ENCODE results near the gene ALX4. TPM values are rescaled to one million over a fixed set of nuclear protein-coding genes. Genes with fewer than 3 reads are reported as not detected.

The ALX4 gene
- total RNA-seq, 1 donor from 2014 or later, result not detected

GRCh38 chr11:44288133-44288526 is 21.8 kb downstream of the ALX4 start:
- H3K36me3 Mint-ChIP-seq, result no peaks in the 10 kb centered on the region
- H3K79me2 ChIP-seq (ENCODE audit: low read depth), result no peaks in the 10 kb centered on the region
- H3K9ac ChIP-seq, result no peak overlapping the region
- no peak overlapping the region for H3K27ac Mint-ChIP-seq
- no peak overlapping the region for H2AFZ ChIP-seq (replicated peaks)
- TF ChIP-seq EZH2phosphoT487 (IDR thresholded peaks at IDR 0.05) (no peak), EZH2 (IDR thresholded peaks at IDR 0.05) (no peak), CTCF (IDR thresholded peaks at IDR 0.05) (no peak)
- H3K9me3 ChIP-seq (ENCODE audit: low read depth), result no peaks in the 10 kb centered on the region
- H3K4me1 ChIP-seq, result peaks cover 2% of the 10 kb centered on the region
- H3K27me3 Mint-ChIP-seq (ENCODE audit: insufficient read depth, low read depth), result peaks cover 20% of the 10 kb centered on the region
- DNase-seq (ENCODE audit: low spot score), result no peak
- no peaks in the 10 kb centered on the region for H3F3A ChIP-seq (ENCODE audit: low read depth)
- no peak overlapping the region for H3K27ac ChIP-seq
- H3K4me2 ChIP-seq, result no peak overlapping the region
- H3K36me3 ChIP-seq, result no peaks in the 10 kb centered on the region
- H3K4me1 Mint-ChIP-seq, result peaks cover 13% of the 10 kb centered on the region
- no peaks in the 10 kb centered on the region for H3K9me3 Mint-ChIP-seq
- H3K27me3 ChIP-seq, result no peaks in the 10 kb centered on the region
- no peak overlapping the region for H3K4me3 Mint-ChIP-seq
- no peaks in the 10 kb centered on the region for H4K20me1 ChIP-seq (ENCODE audit: low read depth)
- H3K4me3 ChIP-seq, result no peak overlapping the region

- H3K9me3 Mint-ChIP-seq, result peaks cover 6% of the 10 kb centered on the region
- H3K79me2 ChIP-seq (ENCODE audit: low read depth), result no peaks in the 10 kb centered on the region
- peaks cover 18% of the 10 kb centered on the region for H3K4me1 Mint-ChIP-seq
- H3K9me3 ChIP-seq (ENCODE audit: low read depth), result no peaks in the 10 kb centered on the region
- H3K4me3 ChIP-seq, result no peak overlapping the region
- no peaks in the 10 kb centered on the region for H3K27me3 ChIP-seq
- no peak overlapping the region for H2AFZ ChIP-seq (replicated peaks)
- TF ChIP-seq CTCF (IDR thresholded peaks at IDR 0.05) (no peak), EZH2phosphoT487 (IDR thresholded peaks at IDR 0.05) (peak; percentile 18), EZH2 (IDR thresholded peaks at IDR 0.05) (no peak)
- no peak overlapping the region for H3K4me2 ChIP-seq
- H3K27ac Mint-ChIP-seq, result peak overlapping the region; percentile 53
- H3K4me1 ChIP-seq, result peaks cover 4% of the 10 kb centered on the region
- no peaks in the 10 kb centered on the region for H3K36me3 ChIP-seq
- no peak overlapping the region for H3K27ac ChIP-seq
- peaks cover 27% of the 10 kb centered on the region for H3K27me3 Mint-ChIP-seq (ENCODE audit: insufficient read depth, low read depth)
- H3K36me3 Mint-ChIP-seq, result peaks cover 2% of the 10 kb centered on the region
- no peaks in the 10 kb centered on the region for H4K20me1 ChIP-seq (ENCODE audit: low read depth)
- H3K9ac ChIP-seq, result no peak overlapping the region
- no peak for DNase-seq (ENCODE audit: low spot score)
- H3F3A ChIP-seq (ENCODE audit: low read depth), result no peaks in the 10 kb centered on the region
- H3K4me3 Mint-ChIP-seq, result no peak overlapping the region
These were observed 23.0 kb downstream of the ALX4 start for GRCh38 chr11:44286911-44287310.

- no peak overlapping the region for H3K4me3 Mint-ChIP-seq
- TF ChIP-seq EZH2 (IDR thresholded peaks at IDR 0.05) (no peak), CTCF (IDR thresholded peaks at IDR 0.05) (peak; percentile 99)
- no peak overlapping the region for H3K4me3 ChIP-seq
- H3K27ac Mint-ChIP-seq, result peak overlapping the region; percentile 91
- DNase-seq (ENCODE audit: low spot score), result peak; percentile 82
- no peaks in the 10 kb centered on the region for H3F3A ChIP-seq (ENCODE audit: low read depth)
- H4K20me1 ChIP-seq (ENCODE audit: low read depth), result no peaks in the 10 kb centered on the region
- H3K9me3 Mint-ChIP-seq, result peaks cover 8% of the 10 kb centered on the region
- peaks cover 23% of the 10 kb centered on the region for H3K4me1 Mint-ChIP-seq
- H3K9me3 ChIP-seq (ENCODE audit: low read depth), result no peaks in the 10 kb centered on the region
- peak overlapping the region; percentile 70 for H2AFZ ChIP-seq (replicated peaks)
- H3K36me3 Mint-ChIP-seq, result peaks cover 2% of the 10 kb centered on the region
- no peak overlapping the region for H3K4me2 ChIP-seq
- no peak overlapping the region for H3K27ac ChIP-seq
- no peaks in the 10 kb centered on the region for H3K27me3 ChIP-seq
- no peaks in the 10 kb centered on the region for H3K36me3 ChIP-seq
- no peak overlapping the region for H3K9ac ChIP-seq
- H3K27me3 Mint-ChIP-seq (ENCODE audit: insufficient read depth, low read depth), result peaks cover 30% of the 10 kb centered on the region
- peaks cover 9% of the 10 kb centered on the region for H3K4me1 ChIP-seq
- no peaks in the 10 kb centered on the region for H3K79me2 ChIP-seq (ENCODE audit: low read depth)
These were observed 23.6 kb downstream of the ALX4 start for GRCh38 chr11:44286268-44286880.

Data from neural progenitor cell (in vitro differentiated cells).